HL-60 (cell line): Measurements from ENCODE around the gene CNTNAP5.

Experiments used
- CTCF ChIP-seq: IDR thresholded peaks from one replicate; pipeline ENCODE4 v1.5.1; 2011; ENCODE audit warnings: low read length, control low read depth, inconsistent platforms; ENCODE audit not compliant: insufficient read depth
- GABPA ChIP-seq: IDR thresholded peaks from 2 replicates; pipeline ENCODE4 v1.6.1; 2012; ENCODE audit warnings: low read depth
- POLR2AphosphoS5 ChIP-seq: IDR thresholded peaks from 2 replicates; pipeline ENCODE4 v1.6.1; 2012; ENCODE audit warnings: low read depth
- REST ChIP-seq: IDR thresholded peaks from 2 replicates; pipeline ENCODE4 v1.6.1; 2012; ENCODE audit warnings: low read depth; ENCODE audit not compliant: insufficient replicate concordance
- SPI1 ChIP-seq: IDR thresholded peaks from 2 replicates; pipeline ENCODE4 v1.6.1; 2012; ENCODE audit warnings: low read depth, mild to moderate bottlenecking, borderline replicate concordance

DNA sequence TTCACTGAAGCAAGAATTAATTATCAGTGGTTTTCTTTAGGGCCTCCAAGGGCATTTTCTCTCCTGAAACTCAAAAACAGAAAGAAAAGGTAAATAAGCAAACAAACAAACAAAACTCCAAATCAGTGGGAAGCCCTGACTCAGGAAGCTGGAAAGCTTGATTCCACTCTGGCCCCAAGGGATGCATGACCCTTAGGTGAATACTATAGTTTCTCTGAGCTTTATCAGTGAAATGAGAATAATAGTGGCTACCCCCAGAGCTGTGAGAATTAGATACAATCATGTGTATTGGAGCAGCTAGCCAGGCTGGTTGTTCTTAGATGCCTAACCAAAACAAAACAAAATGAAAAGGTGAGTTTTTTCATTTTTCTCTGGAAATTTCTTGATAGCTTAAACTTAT is 585.1 kb downstream of the CNTNAP5 start:
- TF ChIP-seq CTCF (no peak), POLR2AphosphoS5 (no peak), GABPA (no peak), REST (no peak), SPI1 (no peak)
